ENCODE measurements around the gene SPATA18.

GRCh38 chr4:52107336-52107735 is 56.2 kb downstream of the SPATA18 start:
- TF ChIP-seq, protein P1, sequence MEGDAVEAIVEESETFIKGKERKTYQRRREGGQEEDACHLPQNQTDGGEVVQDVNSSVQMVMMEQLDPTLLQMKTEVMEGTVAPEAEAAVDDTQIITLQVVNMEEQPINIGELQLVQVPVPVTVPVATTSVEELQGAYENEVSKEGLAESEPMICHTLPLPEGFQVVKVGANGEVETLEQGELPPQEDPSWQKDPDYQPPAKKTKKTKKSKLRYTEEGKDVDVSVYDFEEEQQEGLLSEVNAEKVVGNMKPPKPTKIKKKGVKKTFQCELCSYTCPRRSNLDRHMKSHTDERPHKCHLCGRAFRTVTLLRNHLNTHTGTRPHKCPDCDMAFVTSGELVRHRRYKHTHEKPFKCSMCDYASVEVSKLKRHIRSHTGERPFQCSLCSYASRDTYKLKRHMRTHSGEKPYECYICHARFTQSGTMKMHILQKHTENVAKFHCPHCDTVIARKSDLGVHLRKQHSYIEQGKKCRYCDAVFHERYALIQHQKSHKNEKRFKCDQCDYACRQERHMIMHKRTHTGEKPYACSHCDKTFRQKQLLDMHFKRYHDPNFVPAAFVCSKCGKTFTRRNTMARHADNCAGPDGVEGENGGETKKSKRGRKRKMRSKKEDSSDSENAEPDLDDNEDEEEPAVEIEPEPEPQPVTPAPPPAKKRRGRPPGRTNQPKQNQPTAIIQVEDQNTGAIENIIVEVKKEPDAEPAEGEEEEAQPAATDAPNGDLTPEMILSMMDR (IDR thresholded peaks at IDR 0.05) = no peak
- TF ChIP-seq POLR2A (IDR thresholded peaks at IDR 0.05) = no peak
